ENCODE results near the gene ECM1.

ECM1 gene

GRCh38 chr1:150530491-150531159 is 22.7 kb downstream of the ECM1 start:
- H3K27me3 Mint-ChIP-seq (ENCODE audit: low read depth): no peaks in the 10 kb centered on the region
- no peaks in the 10 kb centered on the region for H3K36me3 Mint-ChIP-seq (ENCODE audit: low read depth)
- no peak for TF ChIP-seq CTCF (IDR thresholded peaks at IDR 0.05; ENCODE audit: unreplicated experiment in 3 of 3)
- H3K4me1 Mint-ChIP-seq: peaks cover 22% of the 10 kb centered on the region
- H3K27ac Mint-ChIP-seq: peak overlapping the region in 1 of 3 experiments; percentile 30
- H3K4me3 Mint-ChIP-seq: no peak overlapping the region
- H3K9me3 Mint-ChIP-seq: no peaks in the 10 kb centered on the region

- TF ChIP-seq CTCF (IDR thresholded peaks at IDR 0.05; ENCODE audit: unreplicated experiment in 3 of 3): no peak
- H3K4me1 Mint-ChIP-seq: peaks cover 28% of the 10 kb centered on the region
- H3K27ac Mint-ChIP-seq: peak overlapping the region; percentile 80 to 85 (median 83)
- H3K9me3 Mint-ChIP-seq: no peaks in the 10 kb centered on the region
- H3K36me3 Mint-ChIP-seq (ENCODE audit: low read depth): no peaks in the 10 kb centered on the region
- no peaks in the 10 kb centered on the region for H3K27me3 Mint-ChIP-seq (ENCODE audit: low read depth)
- no peak overlapping the region for H3K4me3 Mint-ChIP-seq
Measured at GRCh38 chr1:150532860-150533259, 25.0 kb downstream of the ECM1 start.

GRCh38 chr1:150534002-150534401 is 26.1 kb downstream of the ECM1 start:
- Mint-ChIP-seq H3K27ac (no peak overlapping the region), H3K4me3 (no peak overlapping the region), H3K27me3 (ENCODE audit: low read depth) (peaks cover 3% of the 10 kb centered on the region), H3K9me3 (no peaks in the 10 kb centered on the region), H3K4me1 (peaks cover 28% of the 10 kb centered on the region), H3K36me3 (ENCODE audit: low read depth) (no peaks in the 10 kb centered on the region)
- no peak for TF ChIP-seq CTCF (IDR thresholded peaks at IDR 0.05; ENCODE audit: unreplicated experiment in 3 of 3)

- Mint-ChIP-seq H3K27ac (no peak overlapping the region), H3K36me3 (ENCODE audit: low read depth) (no peaks in the 10 kb centered on the region), H3K27me3 (ENCODE audit: low read depth) (peaks cover 3% of the 10 kb centered on the region), H3K4me3 (no peak overlapping the region), H3K4me1 (peaks cover 25% of the 10 kb centered on the region), H3K9me3 (no peaks in the 10 kb centered on the region)
- no peak for TF ChIP-seq CTCF (IDR thresholded peaks at IDR 0.05; ENCODE audit: unreplicated experiment in 3 of 3)
Measured at GRCh38 chr1:150535511-150536287, 27.8 kb downstream of the ECM1 start.

- Mint-ChIP-seq H3K27ac (peak overlapping the region in 1 of 3 experiments; percentile 65), H3K36me3 (ENCODE audit: low read depth) (no peaks in the 10 kb centered on the region), H3K9me3 (no peaks in the 10 kb centered on the region), H3K4me3 (no peak overlapping the region), H3K27me3 (ENCODE audit: low read depth) (peaks cover 3% of the 10 kb centered on the region), H3K4me1 (peaks cover 25% of the 10 kb centered on the region)
- TF ChIP-seq CTCF (IDR thresholded peaks at IDR 0.05; ENCODE audit: unreplicated experiment in 3 of 3): no peak
Measured at GRCh38 chr1:150536836-150537731, 29.2 kb downstream of the ECM1 start.
